ENCODE data around the gene MYF6. TPM values are rescaled to one million over a fixed set of nuclear protein-coding genes. Genes with fewer than 3 reads are reported as not detected.

Gene MYF6
- total RNA-seq, 1 experiment from 2014 or later, result not detected

- ChIA-PET RAD21 (ENCODE audit: low non-redundant PET in 1 of 2, low total read pairs in 2 of 2, uncharacterized antibody in 2 of 2, unreplicated experiment in 2 of 2) (no interaction called here), POLR2A (no interaction called here), CTCF (interaction anchor here (2.0 kb wide), 1 partner anchor 9 kb away, joined by 6 read pairs; no protein-coding TSS in a partner anchor)
- Histone ChIP-seq H3K27me3 (ENCODE audit: insufficient read depth, low read length) (peaks cover 18% of the 10 kb centered on the region; the same call in 1 of the 2 replicates), H3K36me3 (ENCODE audit: control insufficient read depth in 1 of 2, insufficient read depth in 2 of 2, low read length in 2 of 2) (no peaks in the 10 kb centered on the region), H3K9ac (ENCODE audit: low read length) (no peak overlapping the region), H3K4me2 (ENCODE audit: low read length) (no peak overlapping the region), H4K20me1 (ENCODE audit: insufficient read depth) (no peaks in the 10 kb centered on the region), H3K4me3 (replicated peaks in 1 of 2; ENCODE audit: low read depth in 1 of 2, low read length in 2 of 2) (no peak overlapping the region), H2AFZ (ENCODE audit: low read depth, low read length, poor library complexity, severe bottlenecking) (no peak overlapping the region), H3K9me3 (ENCODE audit: control insufficient read depth in 1 of 2, insufficient read depth in 1 of 2, low read depth in 1 of 2, low read length in 2 of 2) (no peaks in the 10 kb centered on the region), H3K79me2 (ENCODE audit: insufficient read depth, low read length) (no peaks in the 10 kb centered on the region), H3K4me1 (ENCODE audit: control insufficient read depth in 1 of 2, insufficient read depth in 2 of 2, low read length in 2 of 2) (peaks cover 0 to 11% of the 10 kb centered on the region in 2 experiments; a peak in 2 of 4 replicates), H3K9me2 (ENCODE audit: insufficient read depth) (no peaks in the 10 kb centered on the region), H3K27ac (ENCODE audit: low read depth, low read length) (no peak overlapping the region)
- no TSS peak for BruUV-seq (replicated peaks)
- intact Hi-C loops (cut with micrococcal nuclease), result no loop called here
- no peak for TF ChIP-seq ZBTB33 (IDR thresholded peaks at IDR 0.05; ENCODE audit: extremely low read depth, insufficient replicate concordance, low read length)
- no peak for TF ChIP-seq CEBPB (IDR thresholded peaks at IDR 0.05; ENCODE audit: low read depth)
- no peak for TF ChIP-seq JUND (IDR thresholded peaks at IDR 0.05)
- no peak for TF ChIP-seq TCF7L2 (IDR thresholded peaks at IDR 0.05; ENCODE audit: borderline replicate concordance, extremely low read depth, insufficient read depth, insufficient read length)
- no peak for TF ChIP-seq ATF3 (IDR thresholded peaks at IDR 0.05)
- TF ChIP-seq CBX3 (IDR thresholded peaks at IDR 0.05; ENCODE audit: low read depth), result no peak
- no peak for TF ChIP-seq FOSL1 (IDR thresholded peaks at IDR 0.05; ENCODE audit: low read depth)
- TF ChIP-seq CTCF (IDR thresholded peaks at IDR 0.05 in 2 of 3, conservative IDR thresholded peaks at IDR 0.05 in 1 of 3; ENCODE audit: borderline replicate concordance in 1 of 3, insufficient read depth in 1 of 3, low read depth in 2 of 3, low read length in 2 of 3), result no peak
- TF ChIP-seq SP1 (IDR thresholded peaks at IDR 0.05; ENCODE audit: low read depth), result no peak
- TF ChIP-seq YY1 (IDR thresholded peaks at IDR 0.05; ENCODE audit: extremely low read depth, insufficient replicate concordance, low read depth, low read length), result no peak
- no peak for DNase-seq (ENCODE audit: low read depth, low spot score)
- ATAC-seq, result no peak
Measured at GRCh38 chr12:80701388-80701787, 6.0 kb upstream of the MYF6 start.
